Gastrocnemius medialis (tissue), 4 donors: ENCODE data around the gene CDH23. TPM values are rescaled to one million over a fixed set of nuclear protein-coding genes. Genes with fewer than 3 reads are reported as not detected.
A peak's percentile ranks its signal among the peaks of the same experiment; 100 is the strongest.

Source experiments
- ATAC-seq, 2 donors: fragments of 150-250 bp; one replicate each; pipeline ENCODE4 v1.9.1; 2016
- DNase-seq, 2 donors: peaks; one replicate each; pipeline ENCODE4 v3.0.0-alpha.2; 2019
- H3K27ac ChIP-seq, 4 donors: fragments of 200-600 bp; sonication (generic); 1 replicate in 1 of 4; 2 replicates in 3 of 4; pipeline ENCODE4 v1.5.1; 2016 to 2018; ENCODE audit warnings: mild to moderate bottlenecking in 2 of 4, moderate library complexity in 1 of 4
- H3K27me3 ChIP-seq, 3 donors: fragments of 200-600 bp; sonication (generic) in 2 of 3; 1 replicate in 1 of 3; 2 replicates in 2 of 3; pipeline versions ENCODE4 v1.5.1 to v1.6.0; 2016 to 2019; ENCODE audit warnings: mild to moderate bottlenecking in 1 of 3, moderate library complexity in 1 of 3
- H3K36me3 ChIP-seq, 2 donors: fragments of 200-600 bp; sonication (generic) in 1 of 2; one replicate each; pipeline ENCODE4 v1.5.1; 2017 to 2018
- H3K4me1 ChIP-seq, 2 donors: fragments of 200-600 bp; sonication (generic) in 1 of 2; one replicate each; pipeline ENCODE4 v1.5.1; 2016 to 2017; ENCODE audit warnings: mild to moderate bottlenecking in 2 of 2
- H3K4me3 ChIP-seq, 4 donors: fragments of 200-600 bp; sonication (generic) in 3 of 4; 1 replicate in 1 of 4; 2 replicates in 3 of 4; pipeline ENCODE4 v1.5.1; 2016 to 2019; ENCODE audit warnings: mild to moderate bottlenecking in 2 of 4
- H3K9me3 ChIP-seq, 3 donors: fragments of 200-600 bp; sonication (generic) in 2 of 3; 1 replicate in 1 of 3; 2 replicates in 2 of 3; pipeline ENCODE4 v1.5.1; 2016 to 2019
- CTCF ChIP-seq, 5 experiments: fragments of 450-650 bp in 3 of 5; fragments of 200-600 bp in 2 of 5; sonication (generic) in 2 of 5; IDR thresholded peaks in 4 of 5; conservative IDR thresholded peaks in 1 of 5; 1 replicate in 4 of 5; 2 replicates in 1 of 5; pipeline ENCODE4 v1.5.1; 2016 to 2019; ENCODE audit warnings: antibody characterized with exemption in 5 of 5, mild to moderate bottlenecking in 3 of 5, moderate library complexity in 3 of 5
- POLR2A ChIP-seq, 2 donors: fragments of 450-650 bp; IDR thresholded peaks; one replicate each; pipeline ENCODE4 v1.6.1; 2017; ENCODE audit warnings: antibody characterized with exemption in 2 of 2, mild to moderate bottlenecking in 2 of 2, moderate library complexity in 2 of 2
- in situ Hi-C, 4 donors: fragments of 200-750 bp; cut with MboI; loops; one replicate each; pipeline versions ENCODE4 v1.15.0 to v1.8.0; 2017; ENCODE audit warnings: low sequenced_read_pairs in 4 of 4
- intact Hi-C: fragments of 100-400 bp; cut with DNase I; formaldehyde crosslinking; loops from one replicate; pipeline ENCODE4 v1.15.1; 2023; ENCODE audit warnings: low total_unique reads
- total RNA-seq, 4 donors: library from RNA; depleted of rRNA; stranded (reverse); fragments of >200 nt; gene quantifications; one replicate each; pipeline versions ENCODE4 v1.1.0 to v1.2.3, GENCODE V29; 2016

The CDH23 gene
- total RNA-seq, 4 donors from 2014 or later: 0.53 to 1.8 (median 1.2) TPM

DNA sequence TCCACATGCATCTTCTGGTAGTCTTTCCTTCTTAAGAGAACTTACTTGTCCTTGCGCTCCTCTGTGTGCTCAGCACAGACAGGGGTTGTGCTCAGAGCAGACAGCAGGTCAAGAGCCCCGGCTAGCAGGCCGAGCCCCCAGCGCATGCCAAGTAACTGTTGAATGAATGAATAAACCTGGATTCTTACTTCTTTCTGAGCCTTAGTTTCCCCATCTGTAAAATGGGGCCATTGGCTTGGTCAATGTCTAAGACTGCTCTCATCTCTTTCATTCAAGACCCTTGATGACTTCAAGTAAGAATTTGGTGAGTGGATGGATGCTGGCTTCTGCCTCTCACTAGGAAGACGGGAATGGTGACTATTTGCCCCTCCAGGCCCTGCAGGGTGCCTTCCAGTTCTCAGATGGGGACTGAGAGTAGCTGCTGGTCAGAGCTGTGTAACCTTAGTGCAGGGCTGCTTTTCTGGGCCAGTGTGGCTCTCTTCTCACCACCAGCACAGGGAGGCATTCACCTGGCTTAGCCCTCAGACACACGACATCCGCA is 78.1 kb downstream of the CDH23 start:
- H3K27ac ChIP-seq: peak overlapping the region in 1 of 4 donors; percentile 74
- in situ Hi-C loops (no loop called here), intact Hi-C loops (loop anchor here (5.0 kb wide), 1 partner anchor 157 kb away; the partner anchor contains the start of gene SLC29A3)
- no peaks in the 10 kb centered on the region for H3K27me3 ChIP-seq
- no peak overlapping the region for H3K4me3 ChIP-seq
- no peaks in the 10 kb centered on the region for H3K36me3 ChIP-seq
- H3K4me1 ChIP-seq: peaks cover 42 to 67% of the 10 kb centered on the region in 2 donors
- DNase-seq (no peak), ATAC-seq (no peak)
- no peak for TF ChIP-seq POLR2A (IDR thresholded peaks at IDR 0.05)
- no peak for TF ChIP-seq CTCF (IDR thresholded peaks at IDR 0.05 in 4 of 5, conservative IDR thresholded peaks at IDR 0.05 in 1 of 5)
- no peaks in the 10 kb centered on the region for H3K9me3 ChIP-seq

GRCh38 chr10:71475243-71475871 is 78.6 kb downstream of the CDH23 start:
- H3K27me3 ChIP-seq: no peaks in the 10 kb centered on the region
- in situ Hi-C loops (no loop called here), intact Hi-C loops (loop anchor here (5.0 kb wide), 1 partner anchor 158 kb away; the partner anchor contains the start of gene SLC29A3)
- peak overlapping the region in 1 of 4 donors; percentile 74 for H3K27ac ChIP-seq
- no peak for ATAC-seq
- peaks cover 42 to 67% of the 10 kb centered on the region in 2 donors for H3K4me1 ChIP-seq
- no peaks in the 10 kb centered on the region for H3K9me3 ChIP-seq
- TF ChIP-seq CTCF (IDR thresholded peaks at IDR 0.05 in 4 of 5, conservative IDR thresholded peaks at IDR 0.05 in 1 of 5) (no peak), POLR2A (IDR thresholded peaks at IDR 0.05) (no peak)
- no peaks in the 10 kb centered on the region for H3K36me3 ChIP-seq
- DNase-seq: no peak
- H3K4me3 ChIP-seq: no peak overlapping the region

DNA sequence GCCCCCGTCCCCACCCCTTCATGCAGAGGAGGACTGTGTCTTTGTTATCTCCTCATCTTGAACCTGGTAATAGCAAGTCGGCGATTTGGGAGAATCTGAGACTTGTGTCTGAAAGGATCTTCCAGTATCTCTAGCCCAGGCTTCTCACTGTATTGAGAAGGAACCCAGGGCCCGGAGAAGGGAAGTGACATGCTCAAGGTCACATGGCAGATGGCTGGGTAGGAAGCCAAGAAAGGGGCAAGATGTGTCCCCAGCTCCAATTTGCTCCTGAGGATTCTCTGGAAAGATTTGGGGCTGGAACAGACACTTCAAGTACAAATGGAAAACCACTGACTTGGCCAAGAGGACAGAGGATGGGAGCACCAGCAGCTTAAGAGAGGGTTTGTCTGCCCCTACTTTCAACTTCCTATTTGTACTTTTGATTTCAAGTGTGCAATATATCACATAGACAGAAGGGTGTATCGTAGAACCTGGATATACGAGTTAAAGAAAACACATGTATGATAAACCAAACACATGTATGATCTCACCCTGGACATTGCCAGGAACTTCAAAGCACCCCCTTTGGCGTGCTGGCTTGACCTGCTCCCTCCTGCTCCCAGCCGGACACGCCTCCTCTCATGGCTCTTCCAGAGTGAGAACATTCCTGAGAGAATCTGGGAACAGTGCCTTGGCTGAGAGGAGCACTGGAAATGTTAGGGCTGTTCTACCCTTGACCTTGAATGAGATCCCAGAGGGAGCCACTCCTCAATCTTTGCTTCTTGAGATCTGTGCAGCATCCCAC is 79.7 kb downstream of the CDH23 start:
- H3K36me3 ChIP-seq: no peaks in the 10 kb centered on the region
- H3K27ac ChIP-seq: peak overlapping the region in 2 of 4 donors; percentile 0 to 74
- H3K27me3 ChIP-seq: no peaks in the 10 kb centered on the region
- intact Hi-C loops: loop anchor here (5.0 kb wide), 1 partner anchor 159 kb away; the partner anchor contains the start of gene SLC29A3
- peak; percentile 48 to 65 for ATAC-seq
- H3K4me3 ChIP-seq: no peak overlapping the region
- TF ChIP-seq CTCF (IDR thresholded peaks at IDR 0.05 in 4 of 5, conservative IDR thresholded peaks at IDR 0.05 in 1 of 5) (no peak), POLR2A (IDR thresholded peaks at IDR 0.05) (no peak)
- peak in 1 of 2 donors; percentile 40 for DNase-seq
- peaks cover 42 to 67% of the 10 kb centered on the region in 2 donors for H3K4me1 ChIP-seq
- H3K9me3 ChIP-seq: no peaks in the 10 kb centered on the region
- in situ Hi-C loops: no loop called here

DNA sequence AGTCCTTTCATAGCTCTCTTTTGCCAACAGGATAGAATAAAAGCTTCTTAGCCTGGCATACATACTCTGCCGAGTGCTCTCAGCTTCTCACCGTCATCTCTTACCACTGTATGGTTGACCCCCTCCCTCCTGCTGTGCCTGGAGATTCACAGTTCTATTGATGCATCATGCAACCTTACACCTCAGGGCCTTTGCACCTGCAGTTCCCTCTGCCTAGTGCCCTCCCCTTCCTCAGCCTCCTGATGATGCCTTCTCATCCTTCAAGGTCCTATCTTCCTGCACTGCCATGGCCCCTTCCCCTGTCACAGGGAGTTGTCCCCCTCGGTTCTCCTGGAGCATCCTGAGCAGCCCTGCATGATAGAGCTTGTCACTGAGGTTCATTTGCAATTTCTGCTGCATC is 81.5 kb downstream of the CDH23 start:
- no peak overlapping the region for H3K27ac ChIP-seq
- intact Hi-C loops (loop anchor here (5.0 kb wide), 1 partner anchor 161 kb away; the partner anchor contains the start of gene SLC29A3), in situ Hi-C loops (no loop called here)
- H3K27me3 ChIP-seq: no peaks in the 10 kb centered on the region
- DNase-seq (no peak), ATAC-seq (no peak)
- no peaks in the 10 kb centered on the region for H3K36me3 ChIP-seq
- H3K4me3 ChIP-seq: no peak overlapping the region
- H3K4me1 ChIP-seq: peaks cover 31 to 49% of the 10 kb centered on the region in 2 donors
- TF ChIP-seq POLR2A (IDR thresholded peaks at IDR 0.05): no peak
- no peak for TF ChIP-seq CTCF (IDR thresholded peaks at IDR 0.05 in 4 of 5, conservative IDR thresholded peaks at IDR 0.05 in 1 of 5)
- H3K9me3 ChIP-seq: no peaks in the 10 kb centered on the region
